Endothelial cell of umbilical vein (primary cell): ENCODE data around the gene ANKRD13C. TPM values are rescaled to one million over a fixed set of nuclear protein-coding genes. Genes with fewer than 3 reads are reported as not detected.

ENCODE experiments used
- BruUV-seq: library from RNA; stranded (reverse); fragments of 400-500 nt; replicated peaks from 2 replicates; lab custom pipeline; 2021; lab: Mats Ljungman, UMichigan
- CTCF ChIA-PET: fragments of 300-600, 350-600 bp; sonication (Branson Sonifier 250); formaldehyde crosslinking; loops from one replicate; lab custom pipeline; 2021; ENCODE audit warnings: antibody characterized with exemption, inconsistent platforms; lab: Charles Lee
- POLR2A ChIA-PET: fragments of 300-600, 350-600 bp; sonication (Branson Sonifier 250); formaldehyde crosslinking; loops from one replicate; lab custom pipeline; 2021; ENCODE audit warnings: antibody characterized with exemption, inconsistent platforms; lab: Charles Lee
- DNase-seq: peaks from one replicate; pipeline ENCODE4 v3.0.0-alpha.2; 2011; ENCODE audit warnings: low read depth, low spot score
- FAIRE-seq: peaks from 2 replicates; lab custom pipeline; 2011; peaks lifted over from hg19 to GRCh38; lab: Jason Lieb, UNC
- H2AFZ ChIP-seq: 2 replicates; pipeline ENCODE4 v1.6.0; 2012; ENCODE audit warnings: low read depth, low read length, control low read depth, inconsistent platforms
- H3K27ac ChIP-seq: 2 replicates; pipeline ENCODE4 v1.5.1; 2011; ENCODE audit warnings: low read depth, mild to moderate bottlenecking, control low read depth, low read length, moderate library complexity; ENCODE audit not compliant: insufficient read depth
- H3K27me3 ChIP-seq, 2 experiments: 2 replicates each; pipeline versions ENCODE4 v1.6.0 to v1.6.1; 2011; ENCODE audit warnings: low read length in 2 of 2, mixed read lengths in 1 of 2; ENCODE audit not compliant: control insufficient read depth in 2 of 2, insufficient read depth in 2 of 2
- H3K36me3 ChIP-seq, 2 experiments: 2 replicates in 1 of 2; 3 replicates in 1 of 2; pipeline ENCODE4 v1.5.1; 2011; ENCODE audit warnings: low read length in 2 of 2, mild to moderate bottlenecking in 1 of 2, moderate library complexity in 1 of 2; ENCODE audit not compliant: control insufficient read depth in 2 of 2, insufficient read depth in 2 of 2; ENCODE audit errors: extremely low read depth in 1 of 2
- H3K4me1 ChIP-seq: 3 replicates; pipeline ENCODE4 v1.5.1; 2011; ENCODE audit warnings: mild to moderate bottlenecking, low read length; ENCODE audit not compliant: control insufficient read depth, insufficient read depth; ENCODE audit errors: extremely low read depth
- H3K4me2 ChIP-seq: 2 replicates; pipeline ENCODE4 v1.6.1; 2011; ENCODE audit warnings: low read length, control low read depth, mixed read lengths; ENCODE audit not compliant: insufficient read depth
- H3K4me3 ChIP-seq, 3 experiments: fragments of 200-600 bp in 1 of 3; sonication (generic), shearing (Covaris generic) in 1 of 3; replicated peaks in 1 of 3; 2 replicates each; pipeline ENCODE4 v1.5.1; 2011 to 2016; ENCODE audit warnings: control low read depth in 3 of 3, low read length in 3 of 3, mild to moderate bottlenecking in 2 of 3, inconsistent platforms in 1 of 3, low read depth in 1 of 3, moderate library complexity in 1 of 3; ENCODE audit not compliant: insufficient read depth in 1 of 3
- H3K79me2 ChIP-seq: 2 replicates; pipeline ENCODE4 v1.6.0; 2012; ENCODE audit warnings: low read length, inconsistent platforms; ENCODE audit not compliant: control insufficient read depth, insufficient read depth
- H3K9ac ChIP-seq: replicated peaks from 2 replicates; pipeline ENCODE3; 2011; ENCODE audit warnings: low read length, control low read depth; ENCODE audit not compliant: insufficient read depth; ENCODE audit errors: extremely low read depth
- H3K9me1 ChIP-seq: replicated peaks from 3 replicates; pipeline ENCODE4 v1.6.0; 2011; ENCODE audit warnings: mild to moderate bottlenecking, low read length; ENCODE audit not compliant: control insufficient read depth, insufficient read depth; ENCODE audit errors: extremely low read depth
- H3K9me3 ChIP-seq: replicated peaks from 2 replicates; pipeline ENCODE4 v1.5.1; 2012; ENCODE audit warnings: low read length, inconsistent platforms; ENCODE audit not compliant: control insufficient read depth, insufficient read depth
- H4K20me1 ChIP-seq: replicated peaks from 2 replicates; pipeline ENCODE3; 2011; ENCODE audit warnings: mild to moderate bottlenecking, low read length; ENCODE audit not compliant: control insufficient read depth, insufficient read depth; ENCODE audit errors: extremely low read depth
- EZH2 ChIP-seq: IDR thresholded peaks from 2 replicates; pipeline ENCODE4 v1.6.1; 2012; ENCODE audit warnings: borderline replicate concordance, low read depth, mild to moderate bottlenecking, moderate library complexity, low read length, inconsistent platforms; ENCODE audit not compliant: severe bottlenecking
- GATA2 ChIP-seq: IDR thresholded peaks from 2 replicates; pipeline ENCODE4 v1.7.0; 2011; ENCODE audit warnings: low read depth, mild to moderate bottlenecking, moderate library complexity, mixed read lengths, low read length; ENCODE audit not compliant: insufficient read length, insufficient read depth
- JUN ChIP-seq: IDR thresholded peaks from 2 replicates; pipeline ENCODE4 v1.6.1; 2011; ENCODE audit warnings: borderline replicate concordance, low read depth; ENCODE audit not compliant: insufficient read length, insufficient read depth
- MYC ChIP-seq: IDR thresholded peaks from one replicate; pipeline ENCODE4 v1.6.1; 2011; ENCODE audit warnings: mild to moderate bottlenecking, low read depth, low read length
- POLR2A ChIP-seq: IDR thresholded peaks from 2 replicates; pipeline ENCODE4 v1.6.1; 2012; ENCODE audit warnings: low read depth, mild to moderate bottlenecking, control low read depth, low read length
- POLR2AphosphoS5 ChIP-seq: IDR thresholded peaks from 2 replicates; pipeline ENCODE4 v1.6.1; 2012; ENCODE audit warnings: low read depth, mild to moderate bottlenecking, control low read depth, low read length, moderate library complexity; ENCODE audit not compliant: insufficient read depth
- dilution Hi-C: fragments of 300-500 bp; cut with MboI; formaldehyde crosslinking; loops from one replicate; pipeline ENCODE4 v1.15.0; 2019; ENCODE audit warnings: low sequenced_read_pairs; ENCODE audit not compliant: extremely low pct_ligation_motif_present
- intact Hi-C: fragments of 100-400 bp; cut with micrococcal nuclease; formaldehyde crosslinking; loops from one replicate; pipeline ENCODE4 v1.10.0; 2022
- polyA plus RNA-seq, 4 experiments: library from polyadenylated mRNA; depleted of rRNA in 3 of 4; stranded (reverse) in 3 of 4; unstranded in 1 of 4; fragments of >200 nt; gene quantifications; 2 replicates each; pipeline versions ENCODE4 v1.2.1 to v1.2.3, GENCODE V29; 2011 to 2012; ENCODE audit warnings: missing spikeins in 1 of 4
- total RNA-seq: library from RNA; stranded (reverse); gene quantifications from 2 replicates; pipeline ENCODE4 v1.2.3, GENCODE V29; 2021
- TF ChIP-seq, protein P1 (sequence below), 2 donors: IDR thresholded peaks; 1 replicate in 1 of 2; 2 replicates in 1 of 2; pipeline ENCODE4 v1.5.1; 2011; ENCODE audit warnings: low read length in 2 of 2, mild to moderate bottlenecking in 2 of 2, moderate library complexity in 2 of 2, control low read depth in 1 of 2, inconsistent platforms in 1 of 2, low read depth in 1 of 2; ENCODE audit not compliant: insufficient read depth in 1 of 2; ENCODE audit errors: extremely low read depth in 1 of 2
- TF ChIP-seq, protein P2 (sequence below): IDR thresholded peaks from 2 replicates; pipeline ENCODE4 v1.6.1; 2011; ENCODE audit not compliant: insufficient read depth, insufficient read length

The ANKRD13C gene
- total and polyA plus RNA-seq, 2 donors (not counting 3 experiments of a cell fraction or from before 2014, with no cell fraction given): 4.6 to 17.3 TPM

DNA sequence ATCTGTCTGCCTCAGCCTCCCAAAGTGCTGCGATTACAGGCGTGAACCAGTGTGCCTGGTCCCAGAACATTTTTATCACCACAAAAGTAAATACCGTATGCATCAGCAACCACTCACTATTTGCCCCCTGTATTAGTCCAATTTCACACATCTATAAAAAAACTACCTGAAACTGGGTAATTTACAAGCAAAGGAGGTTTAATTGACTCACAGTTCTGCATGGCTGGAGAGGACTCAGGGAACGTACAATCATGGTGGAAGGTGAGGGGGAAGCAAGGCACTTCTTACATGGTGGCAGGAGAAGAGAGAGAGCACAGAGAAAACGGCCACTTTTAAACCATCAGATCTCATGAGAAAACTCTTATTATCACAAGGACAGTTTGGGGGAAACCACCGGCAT, 31.0 kb upstream of the ANKRD13C start:
- Histone ChIP-seq H3K27me3 (peaks cover 2% of the 10 kb centered on the region in 2 experiments), H3K79me2 (no peaks in the 10 kb centered on the region), H4K20me1 (no peaks in the 10 kb centered on the region), H3K36me3 (no peaks in the 10 kb centered on the region), H3K9me3 (no peaks in the 10 kb centered on the region), H3K4me3 (no peak overlapping the region), H3K27ac (no peak overlapping the region), H3K9me1 (no peaks in the 10 kb centered on the region), H2AFZ (no peak overlapping the region), H3K4me1 (no peaks in the 10 kb centered on the region), H3K4me2 (no peak overlapping the region), H3K9ac (no peak overlapping the region)
- TF ChIP-seq, protein P1, sequence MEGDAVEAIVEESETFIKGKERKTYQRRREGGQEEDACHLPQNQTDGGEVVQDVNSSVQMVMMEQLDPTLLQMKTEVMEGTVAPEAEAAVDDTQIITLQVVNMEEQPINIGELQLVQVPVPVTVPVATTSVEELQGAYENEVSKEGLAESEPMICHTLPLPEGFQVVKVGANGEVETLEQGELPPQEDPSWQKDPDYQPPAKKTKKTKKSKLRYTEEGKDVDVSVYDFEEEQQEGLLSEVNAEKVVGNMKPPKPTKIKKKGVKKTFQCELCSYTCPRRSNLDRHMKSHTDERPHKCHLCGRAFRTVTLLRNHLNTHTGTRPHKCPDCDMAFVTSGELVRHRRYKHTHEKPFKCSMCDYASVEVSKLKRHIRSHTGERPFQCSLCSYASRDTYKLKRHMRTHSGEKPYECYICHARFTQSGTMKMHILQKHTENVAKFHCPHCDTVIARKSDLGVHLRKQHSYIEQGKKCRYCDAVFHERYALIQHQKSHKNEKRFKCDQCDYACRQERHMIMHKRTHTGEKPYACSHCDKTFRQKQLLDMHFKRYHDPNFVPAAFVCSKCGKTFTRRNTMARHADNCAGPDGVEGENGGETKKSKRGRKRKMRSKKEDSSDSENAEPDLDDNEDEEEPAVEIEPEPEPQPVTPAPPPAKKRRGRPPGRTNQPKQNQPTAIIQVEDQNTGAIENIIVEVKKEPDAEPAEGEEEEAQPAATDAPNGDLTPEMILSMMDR (IDR thresholded peaks at IDR 0.05; ENCODE audit: extremely low read depth in 1 of 2, insufficient read depth in 1 of 2, low read depth in 1 of 2, low read length in 2 of 2): no peak
- TF ChIP-seq, protein P2, sequence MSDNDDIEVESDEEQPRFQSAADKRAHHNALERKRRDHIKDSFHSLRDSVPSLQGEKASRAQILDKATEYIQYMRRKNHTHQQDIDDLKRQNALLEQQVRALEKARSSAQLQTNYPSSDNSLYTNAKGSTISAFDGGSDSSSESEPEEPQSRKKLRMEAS: no peak
- TF ChIP-seq POLR2A: no peak
- TF ChIP-seq POLR2AphosphoS5: no peak
- no peak for TF ChIP-seq GATA2
- no peak for TF ChIP-seq MYC
- no peak for TF ChIP-seq EZH2
- TF ChIP-seq JUN: no peak
- ChIA-PET CTCF (no interaction called here), POLR2A (no interaction called here)
- intact Hi-C loops: no loop called here
- FAIRE-seq (no peak), DNase-seq (no peak)
- BruUV-seq: no TSS peak
- dilution Hi-C loops: no loop called here
